SJSA1 (cell line): Measurements from ENCODE around the gene CSRP1. TPM values are rescaled to one million over a fixed set of nuclear protein-coding genes. Genes with fewer than 3 reads are reported as not detected.

Experiments used
- DNase-seq, 2 experiments: peaks; one replicate each; pipeline ENCODE4 v3.0.0-alpha.2; 2015 to 2020; ENCODE audit warnings: low spot score in 2 of 2, low read depth in 1 of 2
- H3K27ac ChIP-seq: fragments of 250-450 bp; sonication (Bioruptor Pico); 2 replicates; pipeline ENCODE4 v1.5.1; 2020; ENCODE audit warnings: mild to moderate bottlenecking, moderate library complexity
- H3K27me3 ChIP-seq: fragments of 250-450 bp; sonication (Bioruptor Pico); replicated peaks from 2 replicates; pipeline ENCODE4 v1.5.1; 2020; ENCODE audit warnings: mild to moderate bottlenecking, moderate library complexity
- H3K36me3 ChIP-seq: fragments of 250-450 bp; sonication (Bioruptor Pico); 2 replicates; pipeline ENCODE4 v1.5.1; 2020; ENCODE audit warnings: mild to moderate bottlenecking
- H3K4me1 ChIP-seq: fragments of 250-450 bp; sonication (Bioruptor Pico); replicated peaks from 2 replicates; pipeline ENCODE4 v1.6.1; 2021; ENCODE audit warnings: mild to moderate bottlenecking
- H3K4me3 ChIP-seq: fragments of 250-450 bp; sonication (Bioruptor Pico); 2 replicates; pipeline ENCODE4 v1.5.1; 2020; ENCODE audit warnings: mild to moderate bottlenecking
- H3K9me3 ChIP-seq: fragments of 250-450 bp; sonication (Bioruptor Pico); replicated peaks from 2 replicates; pipeline ENCODE4 v1.5.1; 2020; ENCODE audit warnings: mild to moderate bottlenecking
- total RNA-seq: library from RNA; depleted of rRNA; stranded (reverse); fragments of >200 nt; shearing (Covaris generic); gene quantifications from 2 replicates; pipeline ENCODE4 v1.2.3, GENCODE V29; 2014; rRNA removed

The CSRP1 gene
- total RNA-seq, 1 experiment from 2014 or later: 1,377 TPM

DNA sequence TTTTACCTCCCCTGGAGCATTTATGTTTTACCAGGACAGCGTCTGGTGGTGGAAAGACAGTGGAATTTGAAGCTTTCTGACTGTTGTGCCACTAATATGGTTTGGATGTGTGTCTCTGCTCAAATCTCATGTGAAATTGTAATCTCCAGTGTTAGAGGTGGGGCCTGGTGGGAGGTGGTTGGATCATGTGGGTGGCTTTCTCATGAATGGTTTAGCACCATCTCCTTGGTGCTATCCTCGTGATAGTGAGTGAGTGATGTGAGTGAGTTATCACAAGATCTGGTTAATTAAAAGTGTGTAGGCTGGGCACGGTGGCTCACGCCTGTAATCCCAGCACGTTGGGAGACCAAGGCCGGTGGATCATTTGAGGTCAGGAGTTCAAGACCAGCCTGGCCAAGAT, 61.6 kb downstream of the CSRP1 start:
- Histone ChIP-seq H3K4me3 (no peak overlapping the region), H3K36me3 (no peaks in the 10 kb centered on the region), H3K27ac (no peak overlapping the region), H3K9me3 (no peaks in the 10 kb centered on the region), H3K27me3 (no peaks in the 10 kb centered on the region), H3K4me1 (peaks cover 23% of the 10 kb centered on the region)
- DNase-seq: no peak

DNA sequence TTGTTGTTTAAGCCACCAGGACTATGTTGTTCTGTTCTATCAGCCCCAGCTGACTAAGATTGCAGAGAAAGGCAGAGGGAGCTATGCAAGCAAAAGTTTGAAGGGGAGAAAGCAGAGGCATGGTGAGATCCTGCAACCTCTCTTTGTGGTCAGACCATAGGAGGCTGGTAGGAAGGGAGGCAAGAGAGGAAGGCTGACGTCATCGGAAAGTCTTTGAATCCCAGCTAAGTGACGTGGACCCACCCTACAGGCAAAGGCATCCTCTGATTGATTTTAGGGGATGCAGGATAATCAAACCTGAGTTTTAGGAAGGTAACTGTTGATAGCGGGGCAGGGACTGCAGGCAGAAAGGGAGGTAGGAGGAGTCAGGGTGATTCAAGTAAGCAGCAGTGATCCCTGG, 62.1 kb downstream of the CSRP1 start:
- no peak for DNase-seq
- Histone ChIP-seq H3K4me3 (no peak overlapping the region), H3K27me3 (no peaks in the 10 kb centered on the region), H3K36me3 (no peaks in the 10 kb centered on the region), H3K9me3 (no peaks in the 10 kb centered on the region), H3K4me1 (peaks cover 17% of the 10 kb centered on the region), H3K27ac (no peak overlapping the region)

DNA sequence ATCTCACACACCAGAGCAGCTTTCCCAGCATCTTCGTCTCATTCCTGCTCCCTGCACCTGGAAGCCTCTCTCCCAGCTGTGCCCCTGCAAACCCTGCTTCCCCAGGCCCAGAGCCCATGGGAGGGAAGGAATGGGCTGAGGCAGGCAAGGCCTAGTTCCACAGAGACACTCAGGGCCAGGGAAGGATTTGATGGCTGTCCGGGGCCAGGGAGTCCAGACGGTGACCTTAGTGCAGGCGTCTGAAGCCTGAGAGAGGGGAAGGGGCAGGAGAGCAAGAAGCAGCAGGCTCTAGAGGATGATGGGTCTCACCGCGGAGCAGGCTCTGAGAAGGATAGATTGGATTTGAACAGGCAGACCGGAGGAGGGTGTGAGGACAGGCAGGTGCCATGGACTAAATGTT, 63.2 kb downstream of the CSRP1 start:
- Histone ChIP-seq H3K4me3 (no peak overlapping the region), H3K27me3 (no peaks in the 10 kb centered on the region), H3K9me3 (no peaks in the 10 kb centered on the region), H3K27ac (no peak overlapping the region), H3K36me3 (no peaks in the 10 kb centered on the region), H3K4me1 (peaks cover 11% of the 10 kb centered on the region)
- DNase-seq: no peak

DNA sequence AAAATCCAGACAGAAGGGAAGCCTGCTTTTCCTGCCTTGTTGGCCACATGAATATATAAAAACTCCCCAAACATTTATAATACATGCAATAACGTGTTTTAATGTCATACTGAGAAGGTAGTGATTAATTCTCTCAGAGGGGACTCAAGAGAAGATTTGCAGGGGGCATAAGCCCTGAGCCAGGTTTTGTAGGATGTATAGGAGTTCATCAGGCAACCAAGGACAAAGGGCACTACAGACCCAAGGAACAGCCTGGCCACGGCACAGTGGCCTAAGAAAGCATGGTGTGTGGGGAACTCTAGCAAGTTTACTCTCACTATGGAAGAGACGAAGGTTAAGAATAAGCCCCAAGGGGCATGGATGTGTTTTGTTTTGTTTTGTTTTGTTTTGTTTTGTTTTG, 70.0 kb downstream of the CSRP1 start:
- no peak for DNase-seq
- Histone ChIP-seq H3K36me3 (no peaks in the 10 kb centered on the region), H3K27me3 (no peaks in the 10 kb centered on the region)

DNA sequence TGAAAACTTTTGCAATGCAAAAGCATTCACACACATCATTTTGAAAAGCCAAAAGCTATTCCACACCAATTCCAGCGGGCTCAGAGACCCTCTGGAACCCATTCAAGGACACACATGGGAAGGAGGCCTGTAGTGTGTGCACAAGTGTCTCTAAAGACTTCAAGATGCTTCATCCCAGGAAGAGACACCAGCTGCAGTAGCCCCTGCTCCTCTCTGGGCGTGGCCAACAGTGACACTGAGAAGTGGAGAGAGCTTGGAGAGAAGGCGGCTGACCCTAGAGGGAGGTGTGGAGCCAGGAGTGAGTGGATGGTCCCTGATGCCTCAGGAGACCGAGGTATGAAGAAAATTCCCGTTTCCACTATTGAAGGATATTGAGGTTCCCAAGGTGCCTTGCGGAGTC, 70.5 kb downstream of the CSRP1 start:
- H3K27ac ChIP-seq: no peak overlapping the region
- H3K36me3 ChIP-seq: no peaks in the 10 kb centered on the region
- no peak overlapping the region for H3K4me3 ChIP-seq
- H3K9me3 ChIP-seq: no peaks in the 10 kb centered on the region
- H3K4me1 ChIP-seq: peaks cover 10% of the 10 kb centered on the region
- DNase-seq: no peak
- H3K27me3 ChIP-seq: no peaks in the 10 kb centered on the region

More for the DNA sequence above, 70.0 kb downstream of the CSRP1 start:
- peaks cover 10% of the 10 kb centered on the region for H3K4me1 ChIP-seq
- H3K27ac ChIP-seq: no peak overlapping the region
- H3K9me3 ChIP-seq: no peaks in the 10 kb centered on the region
- H3K4me3 ChIP-seq: no peak overlapping the region

DNA sequence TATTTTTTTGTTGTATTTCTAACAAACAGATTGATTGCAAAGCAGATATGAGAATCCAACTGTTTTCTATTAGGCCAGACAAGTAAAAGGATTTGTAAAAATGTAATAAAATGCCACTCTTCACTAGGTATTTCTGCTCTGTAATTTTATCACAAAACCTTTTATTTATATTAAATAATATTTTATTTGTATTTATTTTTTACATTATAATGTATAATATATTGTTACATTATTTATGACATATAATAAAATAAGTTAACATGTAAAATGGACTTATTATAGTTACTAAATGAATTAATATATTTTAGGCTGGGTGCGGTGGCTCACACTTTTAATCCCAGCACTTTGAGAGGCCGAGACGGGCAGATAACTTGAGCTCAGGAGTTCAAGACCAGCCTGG, 72.7 kb downstream of the CSRP1 start:
- Histone ChIP-seq H3K4me1 (peaks cover 10% of the 10 kb centered on the region), H3K36me3 (no peaks in the 10 kb centered on the region), H3K4me3 (no peak overlapping the region), H3K27ac (no peak overlapping the region), H3K9me3 (no peaks in the 10 kb centered on the region), H3K27me3 (no peaks in the 10 kb centered on the region)
- no peak for DNase-seq

DNA sequence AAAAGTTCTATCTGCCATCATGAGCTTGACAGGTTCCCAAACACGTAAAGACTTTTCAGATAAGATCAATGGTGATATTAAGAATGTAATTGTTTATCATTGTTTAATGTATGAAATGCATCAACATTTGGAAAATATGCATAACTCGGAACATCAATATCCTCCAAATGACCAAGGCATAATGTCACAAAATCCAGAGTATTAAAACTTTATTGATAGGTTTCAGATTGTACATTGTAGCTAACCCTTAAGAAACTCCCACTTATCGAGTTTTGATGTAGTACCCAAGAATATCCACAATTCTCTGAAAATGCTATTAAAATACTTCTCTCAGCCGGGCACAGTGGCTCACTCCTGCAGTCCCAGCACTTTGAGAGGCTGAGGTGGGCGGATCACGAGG, 73.3 kb downstream of the CSRP1 start:
- no peaks in the 10 kb centered on the region for H3K36me3 ChIP-seq
- peaks cover 10% of the 10 kb centered on the region for H3K4me1 ChIP-seq
- H3K9me3 ChIP-seq: no peaks in the 10 kb centered on the region
- H3K27ac ChIP-seq: no peak overlapping the region
- DNase-seq: no peak
- H3K27me3 ChIP-seq: no peaks in the 10 kb centered on the region
- no peak overlapping the region for H3K4me3 ChIP-seq

Other genes with a start within 250 kb of the CSRP1 start
- gene PKP1, start 223.6 kb downstream of the CSRP1 start, total RNA-seq: not detected in 2 replicates
- not detected in 2 replicates for gene TNNT2, start 129.4 kb downstream of the CSRP1 start, total RNA-seq
- not detected in 2 replicates for gene LAD1, start 107.8 kb downstream of the CSRP1 start, total RNA-seq
- not detected in 2 replicates for gene TNNI1, start 85.4 kb downstream of the CSRP1 start, total RNA-seq
- 36.7 and 75.0 TPM in 2 replicates for gene PHLDA3, start 37.9 kb downstream of the CSRP1 start, total RNA-seq
- 12.7 and 15.5 TPM in 2 replicates for gene NAV1, start 32.0 kb upstream of the CSRP1 start, total RNA-seq